Activated effector memory CD4-positive, alpha-beta T cell treated with anti-CD3 and anti-CD28 coated beads, Interleukin-2, amount 50 U/mL, for 16 hours (primary cell): Measurements from ENCODE around the gene UQCRFS1.
"Not testable (repeated sequence)": the region's sequence is repeated elsewhere in the genome, so short reads cannot be mapped to it uniquely, and the experiment has no call there.

Source experiments
- DNase-seq: peaks from one replicate; pipeline ENCODE4 v3.0.0-alpha.2; 2020

UQCRFS1 gene

GRCh38 chr19:29212648-29213573, at the start of gene UQCRFS1:
Gene UQCRFS1 (minus strand): TSS chr19:29213151. CDS start chr19:29213118, 33 bp downstream.
- peak; percentile 99 for DNase-seq

GRCh38 chr19:29262085-29262484, 49.1 kb upstream of the UQCRFS1 start:
- no peak for DNase-seq

GRCh38 chr19:29260477-29261317, 47.7 kb upstream of the UQCRFS1 start:
- no peak for DNase-seq

GRCh38 chr19:29259867-29260281, 46.9 kb upstream of the UQCRFS1 start:
- no peak for DNase-seq

- no peak for DNase-seq
Observed at GRCh38 chr19:29259153-29259552, 46.2 kb upstream of the UQCRFS1 start.

- no peak for DNase-seq
Observed at GRCh38 chr19:29256516-29256915, 43.6 kb upstream of the UQCRFS1 start.

- no peak for DNase-seq
Observed at GRCh38 chr19:29255912-29256311, 43.0 kb upstream of the UQCRFS1 start.

- no peak for DNase-seq
Observed at GRCh38 chr19:29255006-29255405, 42.1 kb upstream of the UQCRFS1 start.

- not testable (repeated sequence) for DNase-seq
Observed at GRCh38 chr19:29249798-29250197, 36.8 kb upstream of the UQCRFS1 start.

- DNase-seq = no peak
Observed at GRCh38 chr19:29248332-29248844, 35.4 kb upstream of the UQCRFS1 start.

- no peak for DNase-seq
Observed at GRCh38 chr19:29247872-29248271, 34.9 kb upstream of the UQCRFS1 start.

GRCh38 chr19:29247471-29247870, 34.5 kb upstream of the UQCRFS1 start:
- no peak for DNase-seq

GRCh38 chr19:29247051-29247450, 34.1 kb upstream of the UQCRFS1 start:
- DNase-seq = no peak

GRCh38 chr19:29245215-29245614, 32.3 kb upstream of the UQCRFS1 start:
- DNase-seq = no peak

GRCh38 chr19:29241324-29241723, 28.4 kb upstream of the UQCRFS1 start:
- no peak for DNase-seq

- no peak for DNase-seq
Observed at GRCh38 chr19:29239213-29239776, 26.3 kb upstream of the UQCRFS1 start.

- no peak for DNase-seq
Observed at GRCh38 chr19:29233591-29233990, 20.6 kb upstream of the UQCRFS1 start.

- no peak for DNase-seq
Observed at GRCh38 chr19:29232315-29232852, 19.4 kb upstream of the UQCRFS1 start.

GRCh38 chr19:29231306-29231705, 18.4 kb upstream of the UQCRFS1 start:
- not testable (repeated sequence) for DNase-seq

GRCh38 chr19:29217616-29218015, 4.7 kb upstream of the UQCRFS1 start:
- DNase-seq = no peak

GRCh38 chr19:29216021-29216420, 3.1 kb upstream of the UQCRFS1 start:
- no peak for DNase-seq

GRCh38 chr19:29215322-29215845, 2.4 kb upstream of the UQCRFS1 start:
- no peak for DNase-seq

GRCh38 chr19:29214411-29214810, 1.5 kb upstream of the UQCRFS1 start:
- DNase-seq = no peak
